Upper lobe of left lung (tissue), 6 donors: ENCODE data around the gene DYNC2I2. TPM values are rescaled to one million over a fixed set of nuclear protein-coding genes. Genes with fewer than 3 reads are reported as not detected.

ENCODE experiments used
- ATAC-seq, 2 donors: fragments of 200-7000 bp; cut with Tn5 transposase; one replicate each; pipeline ENCODE4 v1.9.1; 2022; ENCODE audit warnings: mild to moderate bottlenecking in 2 of 2, moderate library complexity in 2 of 2; ENCODE audit not compliant: low FRiP score in 2 of 2
- DNase-seq, 2 donors: peaks; one replicate each; pipeline ENCODE4 v3.0.0-alpha.2; 2019 to 2020
- H3K27ac ChIP-seq, 4 donors: fragments of 200-600 bp; sonication (generic); one replicate each; pipeline ENCODE4 v1.5.1; 2016 to 2019
- H3K27me3 ChIP-seq, 4 donors: fragments of 200-600 bp; sonication (generic); one replicate each; pipeline ENCODE4 v1.5.1; 2017 to 2019
- H3K36me3 ChIP-seq, 4 donors: fragments of 200-600 bp; sonication (generic); one replicate each; pipeline ENCODE4 v1.5.1; 2016 to 2019
- H3K4me1 ChIP-seq, 4 donors: fragments of 200-600 bp; sonication (generic); one replicate each; pipeline ENCODE4 v1.5.1; 2018 to 2019
- H3K4me3 ChIP-seq, 4 donors: fragments of 200-600 bp; sonication (generic); one replicate each; pipeline ENCODE4 v1.5.1; 2017 to 2019; ENCODE audit warnings: mild to moderate bottlenecking in 2 of 4, moderate library complexity in 1 of 4
- H3K9me3 ChIP-seq, 4 donors: fragments of 200-600 bp; sonication (generic); one replicate each; pipeline ENCODE4 v1.5.1; 2018 to 2019
- CTCF ChIP-seq, 6 experiments: fragments of 450-650 bp in 4 of 6; fragments of 200-600 bp in 2 of 6; sonication (generic) in 2 of 6; IDR thresholded peaks; one replicate each; pipeline ENCODE4 v1.5.1; 2016 to 2019; ENCODE audit warnings: antibody characterized with exemption in 6 of 6
- EP300 ChIP-seq, 4 donors: sonication (generic); formaldehyde crosslinking; IDR thresholded peaks; one replicate each; pipeline ENCODE4 v1.5.1; 2017; ENCODE audit warnings: antibody characterized with exemption in 4 of 4, control low read depth in 2 of 4
- POLR2A ChIP-seq, 4 donors: fragments of 450-650 bp; IDR thresholded peaks; one replicate each; pipeline ENCODE4 v1.5.1; 2016 to 2017; ENCODE audit warnings: antibody characterized with exemption in 4 of 4, mild to moderate bottlenecking in 2 of 4
- POLR2AphosphoS5 ChIP-seq, 2 donors: sonication (generic); formaldehyde crosslinking; IDR thresholded peaks; one replicate each; pipeline ENCODE4 v1.5.1; 2017; ENCODE audit warnings: antibody characterized with exemption in 2 of 2
- WGBS, 2 donors: methylation state at CpG; one replicate each; pipeline ENCODE4 v1.1.5; 2017 to 2018; 5-methylcytosine and 5-hydroxymethylcytosine counted together
- total RNA-seq, 6 donors: library from RNA; depleted of rRNA in 4 of 6; stranded (reverse); fragments of >200 nt in 4 of 6; gene quantifications; one replicate each; pipeline versions ENCODE4 v1.1.0 to v1.2.1, GENCODE V29; 2016 to 2021
- donor health status: DM: no; HTN: no; CAD: no; lungs with moderate emphysema.
- donor health status: DM: no; HTN: yes; CAD: no; lungs with severe emphysema.

DYNC2I2 gene
- total RNA-seq, 6 donors from 2014 or later = 47.8 to 105 (median 76.8) TPM

GRCh38 chr9:128626181-128626580 lies 30.5 kb downstream of the DYNC2I2 start:
- DNase-seq = no peak
- Histone ChIP-seq H3K9me3 (no peaks in the 10 kb centered on the region), H3K27me3 (no peaks in the 10 kb centered on the region), H3K36me3 (peaks cover 55 to 100% (median 91%) of the 10 kb centered on the region in 4 donors), H3K4me1 (peaks cover 0 to 7% (median 2%) of the 10 kb centered on the region in 4 donors), H3K27ac (no peak overlapping the region), H3K4me3 (no peak overlapping the region)
- 82 to 89% methylated on average over 8 to 16 of the region's 16 CpGs for WGBS, 2 donors
- no peak for ATAC-seq
- no peak for TF ChIP-seq CTCF (IDR thresholded peaks at IDR 0.05)
- no peak for TF ChIP-seq POLR2AphosphoS5 (IDR thresholded peaks at IDR 0.05)
- no peak for TF ChIP-seq POLR2A (IDR thresholded peaks at IDR 0.05)
- no peak for TF ChIP-seq EP300 (IDR thresholded peaks at IDR 0.05)

GRCh38 chr9:128625391-128626146 lies 31.1 kb downstream of the DYNC2I2 start:
- H3K4me3 ChIP-seq = no peak overlapping the region
- no peak for TF ChIP-seq POLR2AphosphoS5 (IDR thresholded peaks at IDR 0.05)
- no peak for TF ChIP-seq CTCF (IDR thresholded peaks at IDR 0.05)
- H3K27me3 ChIP-seq = no peaks in the 10 kb centered on the region
- DNase-seq (no peak), ATAC-seq (no peak)
- WGBS, 2 donors = 92 to 93% methylated on average over 11 to 20 of the region's 20 CpGs
- no peaks in the 10 kb centered on the region for H3K9me3 ChIP-seq
- peaks cover 61 to 100% (median 90%) of the 10 kb centered on the region in 4 donors for H3K36me3 ChIP-seq
- no peak overlapping the region for H3K27ac ChIP-seq
- peaks cover 0 to 7% (median 2%) of the 10 kb centered on the region in 4 donors for H3K4me1 ChIP-seq

- no peak overlapping the region for H3K27ac ChIP-seq
- H3K9me3 ChIP-seq = no peaks in the 10 kb centered on the region
- no peak for TF ChIP-seq EP300 (IDR thresholded peaks at IDR 0.05)
- DNase-seq (no peak), ATAC-seq (no peak)
- H3K27me3 ChIP-seq = no peaks in the 10 kb centered on the region
- 84 to 88% methylated on average over 10 of the region's 10 CpGs for WGBS, 2 donors
- H3K4me1 ChIP-seq = peaks cover 0 to 7% (median 2%) of the 10 kb centered on the region in 4 donors
- peaks cover 61 to 100% (median 91%) of the 10 kb centered on the region in 4 donors for H3K36me3 ChIP-seq
- H3K4me3 ChIP-seq = no peak overlapping the region
Observed at GRCh38 chr9:128624566-128624965, 32.1 kb downstream of the DYNC2I2 start.

- no peaks in the 10 kb centered on the region for H3K27me3 ChIP-seq
- DNase-seq (no peak), ATAC-seq (no peak)
- WGBS, 2 donors = 70 to 76% methylated on average over 14 of the region's 14 CpGs
- no peak overlapping the region for H3K27ac ChIP-seq
- no peaks in the 10 kb centered on the region for H3K4me1 ChIP-seq
- H3K4me3 ChIP-seq = no peak overlapping the region
- H3K36me3 ChIP-seq = peaks cover 69 to 100% (median 92%) of the 10 kb centered on the region in 4 donors
- H3K9me3 ChIP-seq = no peaks in the 10 kb centered on the region
- TF ChIP-seq CTCF (IDR thresholded peaks at IDR 0.05) = no peak
- TF ChIP-seq EP300 (IDR thresholded peaks at IDR 0.05) = no peak
- no peak for TF ChIP-seq POLR2A (IDR thresholded peaks at IDR 0.05)
Observed at GRCh38 chr9:128621730-128622455, 34.8 kb downstream of the DYNC2I2 start.

- H3K9me3 ChIP-seq = no peaks in the 10 kb centered on the region
- TF ChIP-seq CTCF (IDR thresholded peaks at IDR 0.05) = no peak
- no peak for TF ChIP-seq EP300 (IDR thresholded peaks at IDR 0.05)
- TF ChIP-seq POLR2AphosphoS5 (IDR thresholded peaks at IDR 0.05) = no peak
- TF ChIP-seq POLR2A (IDR thresholded peaks at IDR 0.05) = no peak
- H3K36me3 ChIP-seq = peaks cover 63 to 100% (median 92%) of the 10 kb centered on the region in 4 donors
- H3K4me3 ChIP-seq = no peak overlapping the region
- no peaks in the 10 kb centered on the region for H3K27me3 ChIP-seq
- 94 to 100% methylated on average over 4 to 5 of the region's 5 CpGs for WGBS, 2 donors
- H3K4me1 ChIP-seq = no peaks in the 10 kb centered on the region
- no peak overlapping the region for H3K27ac ChIP-seq
- ATAC-seq (no peak), DNase-seq (no peak)
Observed at GRCh38 chr9:128619779-128620178, 36.9 kb downstream of the DYNC2I2 start.
